ENCODE results near the gene ETV1.

DNA sequence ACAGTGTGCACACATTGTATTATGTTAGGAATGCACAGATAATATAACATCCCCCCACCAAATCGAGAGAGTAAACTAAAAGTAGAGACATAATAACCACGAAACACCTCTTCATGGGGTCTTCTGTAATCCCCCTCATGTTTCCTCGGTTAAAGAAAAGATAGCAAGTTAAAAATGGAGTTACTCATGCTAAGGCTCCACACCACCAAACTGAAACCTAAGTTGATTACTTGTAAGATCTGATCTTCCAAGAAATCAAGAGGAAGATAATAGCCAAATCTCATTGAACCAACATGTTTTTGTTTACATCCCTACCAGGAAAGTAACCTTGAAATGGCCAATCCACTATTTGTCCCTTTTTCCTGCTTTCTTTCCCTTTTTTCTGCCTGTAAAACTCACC, 11.7 kb upstream of the ETV1 start:
- TF ChIP-seq, protein P1, sequence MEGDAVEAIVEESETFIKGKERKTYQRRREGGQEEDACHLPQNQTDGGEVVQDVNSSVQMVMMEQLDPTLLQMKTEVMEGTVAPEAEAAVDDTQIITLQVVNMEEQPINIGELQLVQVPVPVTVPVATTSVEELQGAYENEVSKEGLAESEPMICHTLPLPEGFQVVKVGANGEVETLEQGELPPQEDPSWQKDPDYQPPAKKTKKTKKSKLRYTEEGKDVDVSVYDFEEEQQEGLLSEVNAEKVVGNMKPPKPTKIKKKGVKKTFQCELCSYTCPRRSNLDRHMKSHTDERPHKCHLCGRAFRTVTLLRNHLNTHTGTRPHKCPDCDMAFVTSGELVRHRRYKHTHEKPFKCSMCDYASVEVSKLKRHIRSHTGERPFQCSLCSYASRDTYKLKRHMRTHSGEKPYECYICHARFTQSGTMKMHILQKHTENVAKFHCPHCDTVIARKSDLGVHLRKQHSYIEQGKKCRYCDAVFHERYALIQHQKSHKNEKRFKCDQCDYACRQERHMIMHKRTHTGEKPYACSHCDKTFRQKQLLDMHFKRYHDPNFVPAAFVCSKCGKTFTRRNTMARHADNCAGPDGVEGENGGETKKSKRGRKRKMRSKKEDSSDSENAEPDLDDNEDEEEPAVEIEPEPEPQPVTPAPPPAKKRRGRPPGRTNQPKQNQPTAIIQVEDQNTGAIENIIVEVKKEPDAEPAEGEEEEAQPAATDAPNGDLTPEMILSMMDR (IDR thresholded peaks at IDR 0.05) = no peak
- TF ChIP-seq POLR2A (IDR thresholded peaks at IDR 0.05) = no peak
